DOHH2 (cell line): ENCODE data around the gene ANGEL1.

ENCODE experiments used
- H3F3A ChIP-seq: fragments of 200-600 bp; sonication (generic), shearing (Covaris generic); 2 replicates; pipeline ENCODE4 v1.6.0; 2016; ENCODE audit warnings: antibody characterized with exemption, mild to moderate bottlenecking; ENCODE audit not compliant: control insufficient read depth, insufficient read depth
- H3K27ac ChIP-seq: fragments of 200-600 bp; sonication (generic); 2 replicates; pipeline ENCODE4 v1.5.1; 2014; ENCODE audit warnings: low read depth, mild to moderate bottlenecking, low read length, moderate library complexity
- H3K27me3 ChIP-seq: fragments of 200-600 bp; sonication (generic); 2 replicates; pipeline ENCODE4 v1.6.1; 2014; ENCODE audit warnings: mild to moderate bottlenecking, low read length, mixed read lengths; ENCODE audit not compliant: control insufficient read depth
- H3K36me3 ChIP-seq: fragments of 200-600 bp; sonication (generic); 2 replicates; pipeline ENCODE4 v1.6.1; 2014; ENCODE audit warnings: mild to moderate bottlenecking, low read length, moderate library complexity, mixed read lengths; ENCODE audit not compliant: control insufficient read depth
- H3K4me1 ChIP-seq: fragments of 200-600 bp; sonication (generic); 2 replicates; pipeline ENCODE4 v1.6.1; 2014; ENCODE audit warnings: mild to moderate bottlenecking, low read length, mixed read lengths; ENCODE audit not compliant: control insufficient read depth
- H3K4me2 ChIP-seq: fragments of 200-600 bp; sonication (generic); 2 replicates; pipeline ENCODE4 v1.6.0; 2014; ENCODE audit warnings: mild to moderate bottlenecking, low read length, moderate library complexity
- H3K4me3 ChIP-seq: fragments of 200-600 bp; sonication (generic); 2 replicates; pipeline ENCODE4 v1.5.1; 2014; ENCODE audit warnings: mild to moderate bottlenecking, low read length, mixed read lengths
- H3K79me2 ChIP-seq: fragments of 200-600 bp; sonication (generic); 2 replicates; pipeline ENCODE4 v1.6.1; 2014; ENCODE audit warnings: mild to moderate bottlenecking, low read length, mixed read lengths; ENCODE audit not compliant: control insufficient read depth
- H3K9me2 ChIP-seq: fragments of 200-600 bp; sonication (generic); replicated peaks from 2 replicates; pipeline ENCODE4 v1.6.1; 2014; ENCODE audit warnings: mild to moderate bottlenecking, low read length, mixed read lengths; ENCODE audit not compliant: control insufficient read depth
- H3K9me3 ChIP-seq: fragments of 200-600 bp; sonication (generic); 2 replicates; pipeline ENCODE4 v1.6.1; 2014; ENCODE audit warnings: antibody characterized with exemption, low read length, mixed read lengths; ENCODE audit not compliant: control insufficient read depth, insufficient read depth
- H4K20me1 ChIP-seq: fragments of 200-600 bp; sonication (generic); 2 replicates; pipeline ENCODE4 v1.6.0; 2014; ENCODE audit warnings: low read depth, mild to moderate bottlenecking, antibody characterized with exemption, low read length, moderate library complexity; ENCODE audit not compliant: control insufficient read depth, insufficient read depth
- CTCF ChIP-seq: fragments of 200-600 bp; sonication (generic); IDR thresholded peaks from one replicate; pipeline ENCODE4 v1.5.1; 2014; ENCODE audit warnings: antibody characterized with exemption, mild to moderate bottlenecking, low read depth, low read length; ENCODE audit not compliant: poor library complexity, severe bottlenecking
- EZH2phosphoT487 ChIP-seq: fragments of 200-600 bp; sonication (generic); IDR thresholded peaks from 2 replicates; pipeline ENCODE4 v1.6.1; 2017; ENCODE audit warnings: borderline replicate concordance, mild to moderate bottlenecking, antibody characterized with exemption, low read length, moderate library complexity, mixed read lengths

The ANGEL1 gene

GRCh38 chr14:76812422-76813383 lies at the start of gene ANGEL1:
TSS of gene ANGEL1 (minus strand) at chr14:76812882. CDS start at chr14:76812827, 55 bp downstream.
- peak within 1 kb of the TSS; percentile 24; the same call in 1 of the 2 replicates for H3K27ac ChIP-seq
- no peaks in the 10 kb centered on the region for H4K20me1 ChIP-seq
- H3K27me3 ChIP-seq, result peaks cover 6% of the 10 kb centered on the region
- H3K9me2 ChIP-seq, result no peaks in the 10 kb centered on the region
- H3K4me1 ChIP-seq, result peaks cover 20% of the 10 kb centered on the region
- peak within 1 kb of the TSS; percentile 91 for H3K4me3 ChIP-seq
- TF ChIP-seq CTCF (no peak), EZH2phosphoT487 (no peak)
- no peaks in the 10 kb centered on the region for H3K9me3 ChIP-seq
- peaks cover 30% of the 10 kb centered on the region for H3K79me2 ChIP-seq
- H3F3A ChIP-seq, result no peaks in the 10 kb centered on the region
- peaks cover 16% of the 10 kb centered on the region for H3K36me3 ChIP-seq
- H3K4me2 ChIP-seq, result peak within 1 kb of the TSS; percentile 94

- H3K9me3 ChIP-seq, result no peaks in the 10 kb centered on the region
- no peak for TF ChIP-seq CTCF
- TF ChIP-seq EZH2phosphoT487, result no peak
- peaks cover 35% of the 10 kb centered on the region for H3K27me3 ChIP-seq
- H3F3A ChIP-seq, result no peaks in the 10 kb centered on the region
- no peaks in the 10 kb centered on the region for H4K20me1 ChIP-seq
- no peaks in the 10 kb centered on the region for H3K9me2 ChIP-seq
- no peak overlapping the region for H3K4me2 ChIP-seq
- no peak overlapping the region for H3K27ac ChIP-seq
- H3K79me2 ChIP-seq, result no peaks in the 10 kb centered on the region
- H3K36me3 ChIP-seq, result no peaks in the 10 kb centered on the region
- H3K4me3 ChIP-seq, result no peak overlapping the region
- peaks cover 12% of the 10 kb centered on the region for H3K4me1 ChIP-seq
Measured at GRCh38 chr14:76861574-76862255, 49.0 kb upstream of the ANGEL1 start.

- Histone ChIP-seq H4K20me1 (no peaks in the 10 kb centered on the region), H3K79me2 (no peaks in the 10 kb centered on the region), H3K27ac (no peak overlapping the region), H3K27me3 (peaks cover 18% of the 10 kb centered on the region), H3F3A (no peaks in the 10 kb centered on the region), H3K9me2 (no peaks in the 10 kb centered on the region), H3K4me2 (no peak overlapping the region), H3K36me3 (no peaks in the 10 kb centered on the region), H3K4me1 (no peaks in the 10 kb centered on the region), H3K4me3 (no peak overlapping the region), H3K9me3 (no peaks in the 10 kb centered on the region)
- TF ChIP-seq CTCF (no peak), EZH2phosphoT487 (no peak)
Measured at GRCh38 chr14:76856769-76857168, 44.1 kb upstream of the ANGEL1 start.
